ENCODE data around the gene PRDM1.

The PRDM1 gene

GRCh38 chr6:106053484-106054205, 32.5 kb upstream of the PRDM1 start:
- no peak overlapping the region for H3K27ac ChIP-seq (ENCODE audit: low read length)
- no peak for DNase-seq (ENCODE audit: low read depth, low spot score)

GRCh38 chr6:106055489-106055888, 30.6 kb upstream of the PRDM1 start:
- Histone ChIP-seq H3K27ac (ENCODE audit: low read length) (no peak overlapping the region), H3K9me3 (ENCODE audit: control insufficient read depth, insufficient read depth, low read length) (no peaks in the 10 kb centered on the region), H3K4me3 (ENCODE audit: low read length) (no peak overlapping the region), H3K27me3 (ENCODE audit: control insufficient read depth, insufficient read depth, low read length) (no peaks in the 10 kb centered on the region), H3K4me1 (ENCODE audit: control insufficient read depth, insufficient read depth, low read length) (no peaks in the 10 kb centered on the region; the same call in 1 of the 2 replicates), H3K36me3 (ENCODE audit: control insufficient read depth, insufficient read depth, low read length) (no peaks in the 10 kb centered on the region)
- WGBS (ENCODE audit: insufficient coverage, insufficient read length), result no CpG with 5 or more reads among the region's 4 CpGs
- DNase-seq (ENCODE audit: low read depth, low spot score), result no peak

More at GRCh38 chr6:106053484-106054205, 32.5 kb upstream of the PRDM1 start:
- no peaks in the 10 kb centered on the region; the same call in 1 of the 2 replicates for H3K4me1 ChIP-seq (ENCODE audit: control insufficient read depth, insufficient read depth, low read length)
- no peaks in the 10 kb centered on the region for H3K36me3 ChIP-seq (ENCODE audit: control insufficient read depth, insufficient read depth, low read length)
- no peaks in the 10 kb centered on the region for H3K27me3 ChIP-seq (ENCODE audit: control insufficient read depth, insufficient read depth, low read length)
- no CpG with 5 or more reads among the region's 3 CpGs for WGBS (ENCODE audit: insufficient coverage, insufficient read length)
- H3K9me3 ChIP-seq (ENCODE audit: control insufficient read depth, insufficient read depth, low read length), result no peaks in the 10 kb centered on the region
- H3K4me3 ChIP-seq (ENCODE audit: low read length), result no peak overlapping the region

GRCh38 chr6:106056060-106056745, 29.9 kb upstream of the PRDM1 start:
- Histone ChIP-seq H3K27ac (ENCODE audit: low read length) (no peak overlapping the region), H3K27me3 (ENCODE audit: control insufficient read depth, insufficient read depth, low read length) (no peaks in the 10 kb centered on the region), H3K4me1 (ENCODE audit: control insufficient read depth, insufficient read depth, low read length) (no peaks in the 10 kb centered on the region; the same call in 1 of the 2 replicates), H3K9me3 (ENCODE audit: control insufficient read depth, insufficient read depth, low read length) (no peaks in the 10 kb centered on the region), H3K4me3 (ENCODE audit: low read length) (no peak overlapping the region), H3K36me3 (ENCODE audit: control insufficient read depth, insufficient read depth, low read length) (no peaks in the 10 kb centered on the region)
- WGBS (ENCODE audit: insufficient coverage, insufficient read length), result no CpG with 5 or more reads among the region's 5 CpGs
- no peak for DNase-seq (ENCODE audit: low read depth, low spot score)

GRCh38 chr6:106056746-106057390, 29.3 kb upstream of the PRDM1 start:
- no peaks in the 10 kb centered on the region; the same call in 1 of the 2 replicates for H3K4me1 ChIP-seq (ENCODE audit: control insufficient read depth, insufficient read depth, low read length)
- H3K36me3 ChIP-seq (ENCODE audit: control insufficient read depth, insufficient read depth, low read length), result no peaks in the 10 kb centered on the region
- no peaks in the 10 kb centered on the region for H3K9me3 ChIP-seq (ENCODE audit: control insufficient read depth, insufficient read depth, low read length)
- no peak overlapping the region for H3K27ac ChIP-seq (ENCODE audit: low read length)
- no peak for DNase-seq (ENCODE audit: low read depth, low spot score)
- no CpG with 5 or more reads among the region's 1 CpG for WGBS (ENCODE audit: insufficient coverage, insufficient read length)
- no peaks in the 10 kb centered on the region for H3K27me3 ChIP-seq (ENCODE audit: control insufficient read depth, insufficient read depth, low read length)
- H3K4me3 ChIP-seq (ENCODE audit: low read length), result no peak overlapping the region

- Histone ChIP-seq H3K9me3 (ENCODE audit: control insufficient read depth, insufficient read depth, low read length) (no peaks in the 10 kb centered on the region), H3K4me3 (ENCODE audit: low read length) (no peak overlapping the region), H3K27ac (ENCODE audit: low read length) (no peak overlapping the region), H3K27me3 (ENCODE audit: control insufficient read depth, insufficient read depth, low read length) (no peaks in the 10 kb centered on the region), H3K36me3 (ENCODE audit: control insufficient read depth, insufficient read depth, low read length) (no peaks in the 10 kb centered on the region), H3K4me1 (ENCODE audit: control insufficient read depth, insufficient read depth, low read length) (no peaks in the 10 kb centered on the region; the same call in 1 of the 2 replicates)
- WGBS (ENCODE audit: insufficient coverage, insufficient read length), result no CpG with 5 or more reads among the region's 2 CpGs
- DNase-seq (ENCODE audit: low read depth, low spot score), result no peak
Observed at GRCh38 chr6:106059331-106059730, 26.8 kb upstream of the PRDM1 start.

GRCh38 chr6:106060167-106060566, 26.0 kb upstream of the PRDM1 start:
- Histone ChIP-seq H3K9me3 (ENCODE audit: control insufficient read depth, insufficient read depth, low read length) (no peaks in the 10 kb centered on the region), H3K27ac (ENCODE audit: low read length) (no peak overlapping the region), H3K36me3 (ENCODE audit: control insufficient read depth, insufficient read depth, low read length) (no peaks in the 10 kb centered on the region), H3K4me1 (ENCODE audit: control insufficient read depth, insufficient read depth, low read length) (no peaks in the 10 kb centered on the region; the same call in 1 of the 2 replicates), H3K27me3 (ENCODE audit: control insufficient read depth, insufficient read depth, low read length) (no peaks in the 10 kb centered on the region), H3K4me3 (ENCODE audit: low read length) (no peak overlapping the region)
- WGBS (ENCODE audit: insufficient coverage, insufficient read length), result no CpG with 5 or more reads among the region's 3 CpGs
- DNase-seq (ENCODE audit: low read depth, low spot score), result no peak

GRCh38 chr6:106063448-106063850, 22.7 kb upstream of the PRDM1 start:
- WGBS (ENCODE audit: insufficient coverage, insufficient read length), result no CpG with 5 or more reads among the region's 2 CpGs
- no peak for DNase-seq (ENCODE audit: low read depth, low spot score)
- Histone ChIP-seq H3K27ac (ENCODE audit: low read length) (no peak overlapping the region), H3K4me3 (ENCODE audit: low read length) (no peak overlapping the region), H3K4me1 (ENCODE audit: control insufficient read depth, insufficient read depth, low read length) (no peaks in the 10 kb centered on the region), H3K36me3 (ENCODE audit: control insufficient read depth, insufficient read depth, low read length) (no peaks in the 10 kb centered on the region), H3K9me3 (ENCODE audit: control insufficient read depth, insufficient read depth, low read length) (no peaks in the 10 kb centered on the region), H3K27me3 (ENCODE audit: control insufficient read depth, insufficient read depth, low read length) (no peaks in the 10 kb centered on the region)

GRCh38 chr6:106064142-106064541, 22.0 kb upstream of the PRDM1 start:
- Histone ChIP-seq H3K4me1 (ENCODE audit: control insufficient read depth, insufficient read depth, low read length) (no peaks in the 10 kb centered on the region), H3K9me3 (ENCODE audit: control insufficient read depth, insufficient read depth, low read length) (no peaks in the 10 kb centered on the region), H3K27me3 (ENCODE audit: control insufficient read depth, insufficient read depth, low read length) (no peaks in the 10 kb centered on the region), H3K4me3 (ENCODE audit: low read length) (no peak overlapping the region), H3K36me3 (ENCODE audit: control insufficient read depth, insufficient read depth, low read length) (no peaks in the 10 kb centered on the region), H3K27ac (ENCODE audit: low read length) (no peak overlapping the region)
- DNase-seq (ENCODE audit: low read depth, low spot score), result no peak
- WGBS (ENCODE audit: insufficient coverage, insufficient read length), result no CpG with 5 or more reads among the region's 3 CpGs

- Histone ChIP-seq H3K27ac (ENCODE audit: low read length) (no peak overlapping the region), H3K9me3 (ENCODE audit: control insufficient read depth, insufficient read depth, low read length) (no peaks in the 10 kb centered on the region), H3K4me3 (ENCODE audit: low read length) (no peak overlapping the region), H3K36me3 (ENCODE audit: control insufficient read depth, insufficient read depth, low read length) (no peaks in the 10 kb centered on the region), H3K4me1 (ENCODE audit: control insufficient read depth, insufficient read depth, low read length) (no peaks in the 10 kb centered on the region), H3K27me3 (ENCODE audit: control insufficient read depth, insufficient read depth, low read length) (no peaks in the 10 kb centered on the region)
- WGBS (ENCODE audit: insufficient coverage, insufficient read length), result no CpG with 5 or more reads among the region's 1 CpG
- DNase-seq (ENCODE audit: low read depth, low spot score), result no peak
Observed at GRCh38 chr6:106064756-106065155, 21.4 kb upstream of the PRDM1 start.

- Histone ChIP-seq H3K4me1 (ENCODE audit: control insufficient read depth, insufficient read depth, low read length) (no peaks in the 10 kb centered on the region), H3K27ac (ENCODE audit: low read length) (no peak overlapping the region), H3K36me3 (ENCODE audit: control insufficient read depth, insufficient read depth, low read length) (no peaks in the 10 kb centered on the region), H3K27me3 (ENCODE audit: control insufficient read depth, insufficient read depth, low read length) (no peaks in the 10 kb centered on the region), H3K4me3 (ENCODE audit: low read length) (no peak overlapping the region), H3K9me3 (ENCODE audit: control insufficient read depth, insufficient read depth, low read length) (no peaks in the 10 kb centered on the region)
- no peak for DNase-seq (ENCODE audit: low read depth, low spot score)
- WGBS (ENCODE audit: insufficient coverage, insufficient read length), result no CpG with 5 or more reads among the region's 1 CpG
Observed at GRCh38 chr6:106066989-106067388, 19.1 kb upstream of the PRDM1 start.
